T1000 (cell line): ENCODE measurements around the gene MUC6.

Experiments
- DNase-seq: peaks from one replicate; lab custom pipeline; 2025; ENCODE audit warnings: mixed read lengths; lab: John Stamatoyannopoulos, UW

MUC6 gene

GRCh38 chr11:1051356-1052132, 15.0 kb upstream of the MUC6 start:
- DNase-seq: no peak

- DNase-seq: no peak
These were observed 14.2 kb upstream of the MUC6 start for GRCh38 chr11:1050581-1051355.

- no peak for DNase-seq
These were observed 13.5 kb upstream of the MUC6 start for GRCh38 chr11:1049911-1050580.

- DNase-seq: no peak
These were observed 12.9 kb upstream of the MUC6 start for GRCh38 chr11:1049431-1049891.

- DNase-seq: no peak
These were observed 12.5 kb upstream of the MUC6 start for GRCh38 chr11:1049071-1049405.

- no peak for DNase-seq
These were observed 12.0 kb upstream of the MUC6 start for GRCh38 chr11:1048375-1049070.

GRCh38 chr11:1047595-1048156, 11.2 kb upstream of the MUC6 start:
- DNase-seq: no peak

- DNase-seq: no peak
These were observed 7.6 kb upstream of the MUC6 start for GRCh38 chr11:1044160-1044559.

- no peak for DNase-seq
These were observed 7.1 kb upstream of the MUC6 start for GRCh38 chr11:1043563-1044096.

GRCh38 chr11:1042626-1043562, 6.4 kb upstream of the MUC6 start:
- no peak for DNase-seq

- DNase-seq: no peak
These were observed 5.6 kb upstream of the MUC6 start for GRCh38 chr11:1041936-1042608.

- DNase-seq: no peak
These were observed 5.0 kb upstream of the MUC6 start for GRCh38 chr11:1041471-1041870.

- no peak for DNase-seq
These were observed 4.6 kb upstream of the MUC6 start for GRCh38 chr11:1041149-1041467.

- no peak for DNase-seq
These were observed 4.1 kb upstream of the MUC6 start for GRCh38 chr11:1040428-1041148.

GRCh38 chr11:1039481-1040427, 3.2 kb upstream of the MUC6 start:
- DNase-seq: no peak

GRCh38 chr11:1038921-1039320, 2.4 kb upstream of the MUC6 start:
- DNase-seq: no peak

GRCh38 chr11:1038361-1038760, 1.8 kb upstream of the MUC6 start:
- no peak for DNase-seq

- DNase-seq: no peak
These were observed 1.1 kb upstream of the MUC6 start for GRCh38 chr11:1037506-1038055.
